A673 (cell line): ENCODE data around the gene CEP41.

ENCODE experiments used
- CTCF ChIP-seq: fragments of 300-800, 200-600 bp; sonication (generic); conservative IDR thresholded peaks from 2 replicates; pipeline ENCODE4 v1.5.1; 2017; ENCODE audit warnings: low read depth, mild to moderate bottlenecking, antibody characterized with exemption, low read length, moderate library complexity, mixed read lengths
- EZH2 ChIP-seq: fragments of 200-600 bp; sonication (generic); IDR thresholded peaks from 2 replicates; pipeline ENCODE4 v1.6.1; 2017; ENCODE audit warnings: borderline replicate concordance, low read depth, mild to moderate bottlenecking, mixed read lengths, antibody characterized with exemption, low read length; ENCODE audit not compliant: poor library complexity, severe bottlenecking

- TF ChIP-seq CTCF (no peak), EZH2 (no peak)
Observed at GRCh38 chr7:130397758-130398073, 43.1 kb downstream of the CEP41 start.
